Sigmoid colon (tissue), 7 donors: ENCODE measurements around the gene CAMSAP2. TPM values are rescaled to one million over a fixed set of nuclear protein-coding genes. Genes with fewer than 3 reads are reported as not detected.

Experiments used
- DNase-seq: peaks from one replicate; pipeline ENCODE4 v3.0.0-alpha.2; 2019
- H3K27ac ChIP-seq, 4 donors: fragments of 200-600 bp; sonication (generic); one replicate each; pipeline ENCODE4 v1.5.1; 2016 to 2019; ENCODE audit warnings: mild to moderate bottlenecking in 1 of 4
- H3K27me3 ChIP-seq, 3 donors: fragments of 200-600 bp; sonication (generic); one replicate each; pipeline ENCODE4 v1.5.1; 2019; ENCODE audit warnings: mild to moderate bottlenecking in 1 of 3
- H3K36me3 ChIP-seq, 4 donors: fragments of 200-600 bp; sonication (generic); one replicate each; pipeline ENCODE4 v1.5.1; 2016 to 2019
- H3K4me1 ChIP-seq, 4 donors: fragments of 200-600 bp; sonication (generic); one replicate each; pipeline ENCODE4 v1.5.1; 2017 to 2019
- H3K4me3 ChIP-seq, 4 donors: fragments of 200-600 bp; sonication (generic); one replicate each; pipeline ENCODE4 v1.5.1; 2017 to 2019; ENCODE audit warnings: mild to moderate bottlenecking in 2 of 4, moderate library complexity in 1 of 4
- H3K9me3 ChIP-seq, 4 donors: fragments of 200-600 bp in 3 of 4; sonication (generic) in 3 of 4; one replicate each; pipeline versions ENCODE4 v1.5.1 to v1.6.1; 2013 to 2019
- CTCF ChIP-seq, 4 experiments: fragments of 450-650 bp in 3 of 4; fragments of 200-600 bp in 1 of 4; IDR thresholded peaks; one replicate each; pipeline ENCODE4 v1.5.1; 2016 to 2019; ENCODE audit warnings: antibody characterized with exemption in 4 of 4, mild to moderate bottlenecking in 3 of 4, moderate library complexity in 2 of 4
- EP300 ChIP-seq, 4 donors: sonication (generic); formaldehyde crosslinking; IDR thresholded peaks; one replicate each; pipeline ENCODE4 v1.6.1; 2017; ENCODE audit warnings: antibody characterized with exemption in 4 of 4
- POLR2A ChIP-seq, 2 donors: fragments of 450-650 bp; IDR thresholded peaks; one replicate each; pipeline ENCODE4 v1.6.1; 2016; ENCODE audit warnings: antibody characterized with exemption in 2 of 2, mild to moderate bottlenecking in 2 of 2, moderate library complexity in 2 of 2
- POLR2AphosphoS5 ChIP-seq, 4 donors: sonication (generic); formaldehyde crosslinking; IDR thresholded peaks; one replicate each; pipeline ENCODE4 v1.6.1; 2017; ENCODE audit warnings: antibody characterized with exemption in 4 of 4
- WGBS, 2 donors: extraction: QIAGEN DNeasy Blood & Tissue Kit; methylation state at CpG; one replicate each; pipeline ENCODE4 v1.1.7; 2013; 5-methylcytosine and 5-hydroxymethylcytosine counted together
- intact Hi-C: fragments of 100-400 bp; cut with DNase I; formaldehyde crosslinking; loops from one replicate; pipeline ENCODE4 v1.15.1; 2023
- polyA plus RNA-seq, 3 donors: library from polyadenylated mRNA; stranded (reverse); fragments of 200-250 nt; gene quantifications; one replicate each; pipeline ENCODE4 v1.2.3, GENCODE V29; 2013
- total RNA-seq, 4 donors: library from RNA; depleted of rRNA; stranded (reverse); fragments of >200 nt; gene quantifications; one replicate each; pipeline ENCODE4 v1.1.0, GENCODE V29; 2016
- donor health status: healthy with polysubstance abuse.
- donor health status: Bipolar disorder and iron deficiency.
- donor health status: healthy.

CAMSAP2 gene
- total and polyA plus RNA-seq, 7 donors: 1.2 to 40.7 (median 31.8) TPM

- intact Hi-C loops: no loop called here
- Histone ChIP-seq H3K36me3 (no peaks in the 10 kb centered on the region), H3K9me3 (no peaks in the 10 kb centered on the region), H3K4me3 (no peak overlapping the region), H3K27me3 (peaks cover 6 to 33% (median 25%) of the 10 kb centered on the region in 3 donors), H3K27ac (no peak overlapping the region), H3K4me1 (peaks cover 0 to 14% (median 12%) of the 10 kb centered on the region in 4 donors)
- 21 to 70% methylated on average over 6 of the region's 6 CpGs for WGBS, 2 donors
- TF ChIP-seq POLR2AphosphoS5 (IDR thresholded peaks at IDR 0.05) (no peak), POLR2A (IDR thresholded peaks at IDR 0.05) (no peak), CTCF (IDR thresholded peaks at IDR 0.05) (no peak), EP300 (IDR thresholded peaks at IDR 0.05) (no peak)
- DNase-seq: no peak
Measured at GRCh38 chr1:200893411-200893901, 154.8 kb downstream of the CAMSAP2 start.

- intact Hi-C loops: no loop called here
- H3K4me1 ChIP-seq: peaks cover 0 to 14% (median 12%) of the 10 kb centered on the region in 4 donors
- DNase-seq: no peak
- peaks cover 6 to 25% (median 25%) of the 10 kb centered on the region in 3 donors for H3K27me3 ChIP-seq
- H3K27ac ChIP-seq: peak within 1 kb of the TSS in 1 of 4 donors; percentile 20
- H3K4me3 ChIP-seq: no peak within 1 kb of the TSS
- H3K9me3 ChIP-seq: no peaks in the 10 kb centered on the region
- H3K36me3 ChIP-seq: no peaks in the 10 kb centered on the region
- TF ChIP-seq POLR2A (IDR thresholded peaks at IDR 0.05) (peak in 1 of 2 donors; percentile 81), EP300 (IDR thresholded peaks at IDR 0.05) (no peak), POLR2AphosphoS5 (IDR thresholded peaks at IDR 0.05) (peak in 1 of 4 donors; percentile 56)
- 18 to 71% methylated on average over 15 of the region's 15 CpGs for WGBS, 2 donors
Measured at GRCh38 chr1:200894712-200895442, 156.2 kb downstream of the CAMSAP2 start, which contains the start of gene INAVA. Gene INAVA (plus strand): TSS chr1:200894900. CDS start chr1:200898401, 3,501 bp downstream.

GRCh38 chr1:200895443-200895789 lies 156.7 kb downstream of the CAMSAP2 start:
- Histone ChIP-seq H3K4me3 (no peak overlapping the region), H3K9me3 (no peaks in the 10 kb centered on the region), H3K4me1 (peaks cover 0 to 14% (median 12%) of the 10 kb centered on the region in 4 donors), H3K36me3 (no peaks in the 10 kb centered on the region), H3K27me3 (peaks cover 6 to 21% (median 19%) of the 10 kb centered on the region in 3 donors), H3K27ac (peak overlapping the region in 1 of 4 donors; percentile 20)
- DNase-seq: no peak
- intact Hi-C loops: no loop called here
- TF ChIP-seq POLR2AphosphoS5 (IDR thresholded peaks at IDR 0.05) (no peak), CTCF (IDR thresholded peaks at IDR 0.05) (no peak), EP300 (IDR thresholded peaks at IDR 0.05) (no peak), POLR2A (IDR thresholded peaks at IDR 0.05) (no peak)
- 21 to 67% methylated on average over 8 of the region's 8 CpGs for WGBS, 2 donors

- Histone ChIP-seq H3K36me3 (no peaks in the 10 kb centered on the region), H3K4me3 (no peak overlapping the region), H3K27ac (peak overlapping the region in 1 of 4 donors; percentile 20), H3K27me3 (peaks cover 4 to 15% (median 14%) of the 10 kb centered on the region in 3 donors), H3K9me3 (no peaks in the 10 kb centered on the region), H3K4me1 (peaks cover 0 to 10% (median 9%) of the 10 kb centered on the region in 4 donors)
- TF ChIP-seq POLR2A (IDR thresholded peaks at IDR 0.05): no peak
- no peak for TF ChIP-seq CTCF (IDR thresholded peaks at IDR 0.05)
- TF ChIP-seq POLR2AphosphoS5 (IDR thresholded peaks at IDR 0.05): no peak
- TF ChIP-seq EP300 (IDR thresholded peaks at IDR 0.05): no peak
- 17 to 67% methylated on average over 9 of the region's 9 CpGs for WGBS, 2 donors
- intact Hi-C loops: no loop called here
- DNase-seq: no peak
Measured at GRCh38 chr1:200895801-200896530, 157.3 kb downstream of the CAMSAP2 start.
